GM18951 (cell line): Measurements from ENCODE around the gene DCAF8.
"Not testable (repeated sequence)": the region's sequence is repeated elsewhere in the genome, so short reads cannot be mapped to it uniquely, and the experiment has no call there.

ENCODE experiments used
- POLR2A ChIP-seq: IDR thresholded peaks from 4 replicates; pipeline ENCODE4 v1.6.1; 2011; ENCODE audit warnings: mild to moderate bottlenecking; ENCODE audit not compliant: insufficient read length, insufficient read depth; ENCODE audit errors: extremely low read depth
- in situ Hi-C: fragments of 300-500 bp; cut with MboI; formaldehyde crosslinking; loops from one replicate; pipeline ENCODE4 v1.12.0; 2022; ENCODE audit warnings: low sequenced_read_pairs, mixed read lengths, inconsistent platforms; ENCODE audit not compliant: unreplicated experiment

The DCAF8 gene

DNA sequence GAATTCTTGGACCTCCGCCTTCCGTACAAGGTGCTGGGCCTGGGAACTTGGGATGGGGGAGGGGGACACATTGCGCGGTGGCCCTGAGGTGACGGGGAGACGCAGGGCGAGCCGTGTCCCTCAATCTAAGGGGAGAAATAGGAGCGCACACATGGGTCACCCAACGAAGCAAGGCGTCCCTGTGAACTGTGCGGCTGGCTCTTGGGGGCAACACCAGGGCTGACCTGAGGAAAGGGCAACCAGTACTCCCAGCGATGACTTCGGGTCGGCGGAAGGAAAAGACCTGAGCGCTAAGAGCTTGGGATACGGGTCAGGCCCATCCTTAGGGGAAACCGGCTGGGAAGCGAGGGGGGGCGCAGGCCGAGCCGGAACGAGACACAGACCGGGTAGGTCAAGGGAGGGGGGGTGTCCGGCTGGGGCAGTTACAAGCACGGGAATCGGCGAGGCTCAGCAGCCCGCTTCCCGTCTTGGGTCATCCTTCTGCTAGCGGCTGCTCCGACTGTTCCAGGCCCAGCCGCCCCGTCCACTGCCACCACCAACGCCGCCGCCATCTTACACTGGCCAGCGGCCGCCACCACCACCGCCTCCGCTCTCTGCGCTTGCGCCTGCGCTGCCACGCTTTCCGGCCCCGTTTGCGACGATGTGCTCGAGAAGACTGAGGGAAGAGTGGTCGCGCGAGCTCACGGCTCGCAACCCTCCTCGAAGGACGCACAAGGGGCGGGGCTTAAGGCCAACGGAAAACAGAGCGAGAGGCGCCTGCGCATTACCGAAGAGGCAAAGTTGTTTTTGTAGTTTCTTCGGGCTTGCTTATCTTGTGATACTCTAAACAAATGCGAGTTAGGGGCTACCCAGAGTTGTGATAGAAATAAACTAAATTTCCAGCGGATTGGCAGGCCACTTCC lies at the start of gene DCAF8:
Gene DCAF8, minus strand, starts transcription at position 657 of the 902 bp plus-strand sequence. CDS start 18,541 bp downstream, outside the sequence.
- in situ Hi-C loops = no loop called here
- peak; percentile 92 for TF ChIP-seq POLR2A

DNA sequence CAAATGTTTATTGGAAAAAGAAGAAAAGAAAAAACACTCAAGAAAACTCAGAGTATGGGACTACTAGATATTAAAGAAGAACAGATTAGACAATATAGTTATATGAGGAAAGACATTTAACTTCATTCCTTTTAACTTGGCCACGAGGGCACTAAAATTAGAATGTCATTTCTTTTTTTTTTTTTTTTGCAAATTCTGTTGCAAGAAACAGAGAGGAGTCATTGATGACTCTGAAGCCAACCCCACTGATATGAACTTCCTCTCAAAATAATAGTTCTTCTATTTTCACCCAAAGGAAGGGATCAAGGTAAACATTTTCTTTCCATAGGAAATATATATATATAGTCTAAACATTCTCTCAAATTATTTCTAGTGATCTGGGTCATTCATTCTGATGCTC lies 47.2 kb upstream of the DCAF8 start:
- no peak for TF ChIP-seq POLR2A
- in situ Hi-C loops = no loop called here

DNA sequence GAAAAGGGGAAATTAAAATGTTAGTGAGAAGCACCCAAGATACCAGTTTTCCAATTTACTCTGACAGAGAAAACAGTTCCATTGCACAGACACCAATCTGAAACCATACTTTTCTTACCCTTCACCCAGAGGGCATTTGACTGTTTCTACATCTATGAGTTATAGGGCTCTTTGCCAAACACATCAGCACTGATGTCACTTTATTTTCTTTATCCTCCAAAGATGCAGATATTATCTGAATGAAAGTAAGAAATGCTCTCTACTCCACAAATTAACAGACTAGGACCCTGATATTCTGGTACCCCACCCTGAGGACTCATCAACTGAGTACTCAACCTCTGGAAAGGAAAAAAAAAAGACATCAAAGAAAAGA lies 46.8 kb upstream of the DCAF8 start:
- in situ Hi-C loops = no loop called here
- no peak for TF ChIP-seq POLR2A

DNA sequence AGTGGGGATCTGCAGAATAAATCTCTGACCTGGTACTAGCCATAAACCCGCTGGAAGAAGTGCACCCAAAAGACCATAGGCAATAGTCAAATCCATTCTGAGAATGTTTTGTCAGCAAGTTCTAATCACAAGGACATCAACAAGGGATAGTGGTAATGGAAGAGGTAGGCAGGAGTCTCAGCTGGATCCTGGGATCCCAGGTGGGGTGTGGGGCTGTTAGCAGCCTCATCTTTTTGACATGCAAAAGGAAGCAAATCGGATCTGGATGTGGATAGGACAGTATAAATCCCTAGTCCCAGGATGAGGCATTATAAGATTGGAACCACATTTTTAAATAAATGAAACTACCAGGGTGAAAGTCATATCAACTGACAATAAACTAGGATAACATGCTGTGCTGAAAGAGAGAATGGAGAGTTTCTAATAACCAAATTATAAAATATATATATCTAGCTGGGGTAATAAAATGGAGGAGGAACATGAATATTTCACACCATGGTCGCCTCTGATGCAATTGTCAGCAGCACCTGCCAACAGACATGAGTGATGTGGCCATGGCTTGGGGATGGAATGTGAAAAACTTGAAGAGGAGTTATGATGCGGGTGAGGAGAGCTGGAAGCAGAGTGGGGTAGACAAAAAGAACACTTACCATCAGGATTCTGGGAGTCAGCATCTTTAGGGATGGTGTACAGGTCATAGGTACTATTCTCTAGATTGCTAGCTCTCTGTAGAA lies 46.3 kb upstream of the DCAF8 start:
- no peak for TF ChIP-seq POLR2A
- in situ Hi-C loops = no loop called here

GRCh38 chr1:160307118-160307791 lies 44.9 kb upstream of the DCAF8 start:
- no peak for TF ChIP-seq POLR2A
- in situ Hi-C loops = no loop called here

DNA sequence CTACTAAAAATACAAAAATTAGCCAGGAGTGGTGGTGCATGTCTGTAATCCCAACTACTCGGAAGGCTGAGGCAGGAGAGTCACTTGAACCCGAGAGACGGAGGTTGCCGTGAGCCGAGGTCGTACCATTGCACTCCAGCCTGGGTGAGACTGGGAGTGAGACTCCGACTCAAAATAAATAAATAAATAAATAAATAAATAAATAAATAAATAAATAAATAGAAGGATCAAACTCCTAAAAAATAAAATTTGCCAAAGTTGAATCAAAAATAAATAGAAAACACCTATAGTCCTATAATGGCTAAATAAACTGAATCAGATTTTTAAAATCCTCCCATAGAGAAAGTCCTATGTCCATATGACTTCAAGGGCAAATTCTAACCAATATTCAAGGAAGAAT lies 37.8 kb upstream of the DCAF8 start:
- in situ Hi-C loops = no loop called here

GRCh38 chr1:160296036-160296435 lies 33.7 kb upstream of the DCAF8 start:
- in situ Hi-C loops = no loop called here

More for the DNA sequence above, 37.8 kb upstream of the DCAF8 start:
- TF ChIP-seq POLR2A = no peak

DNA sequence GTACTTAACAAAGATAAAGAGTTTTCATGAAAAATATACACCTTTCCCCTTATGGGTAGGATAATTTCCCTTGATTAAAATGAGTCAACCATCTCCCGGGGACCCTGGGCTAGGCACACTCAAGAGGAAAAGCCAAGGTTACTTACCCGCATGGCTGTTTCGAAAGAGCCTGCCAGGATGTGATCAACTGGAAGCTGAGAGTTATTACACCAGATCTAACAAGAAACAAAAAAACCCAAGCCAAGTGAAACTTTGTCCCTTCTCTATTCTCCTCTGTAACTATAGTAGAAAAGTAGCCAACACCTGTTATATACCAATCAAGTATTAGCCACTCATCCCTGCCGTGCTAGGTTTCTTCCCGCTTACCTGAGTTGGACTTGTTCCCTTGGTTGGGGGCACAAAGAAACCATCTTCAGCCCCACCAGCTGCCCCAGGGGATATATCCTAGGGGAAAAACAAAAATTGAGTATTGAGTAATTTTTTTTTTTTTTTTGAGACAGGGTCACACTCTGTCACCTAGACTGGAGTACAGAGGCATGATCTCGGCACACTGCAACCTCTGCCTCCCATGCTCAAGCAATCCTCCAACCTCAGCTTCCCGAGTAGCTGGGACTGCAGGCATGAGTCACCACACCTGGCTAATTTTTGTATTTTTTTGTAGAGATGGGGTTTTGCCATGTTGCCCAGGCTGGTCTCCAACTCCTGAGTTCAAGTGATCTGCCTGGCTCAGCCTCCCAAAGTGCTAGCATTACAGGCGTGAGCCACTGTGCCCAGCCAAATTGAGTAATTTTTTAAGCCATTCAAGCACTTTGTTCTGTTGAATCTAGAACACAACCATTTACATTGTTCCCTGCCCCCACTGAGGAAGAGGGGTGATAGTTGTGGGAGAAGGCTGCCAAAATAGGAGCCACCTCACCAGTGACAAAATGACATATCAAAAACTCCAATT lies 30.9 kb upstream of the DCAF8 start:
- no peak for TF ChIP-seq POLR2A
- in situ Hi-C loops = no loop called here

More at GRCh38 chr1:160296036-160296435, 33.7 kb upstream of the DCAF8 start:
- no peak for TF ChIP-seq POLR2A

DNA sequence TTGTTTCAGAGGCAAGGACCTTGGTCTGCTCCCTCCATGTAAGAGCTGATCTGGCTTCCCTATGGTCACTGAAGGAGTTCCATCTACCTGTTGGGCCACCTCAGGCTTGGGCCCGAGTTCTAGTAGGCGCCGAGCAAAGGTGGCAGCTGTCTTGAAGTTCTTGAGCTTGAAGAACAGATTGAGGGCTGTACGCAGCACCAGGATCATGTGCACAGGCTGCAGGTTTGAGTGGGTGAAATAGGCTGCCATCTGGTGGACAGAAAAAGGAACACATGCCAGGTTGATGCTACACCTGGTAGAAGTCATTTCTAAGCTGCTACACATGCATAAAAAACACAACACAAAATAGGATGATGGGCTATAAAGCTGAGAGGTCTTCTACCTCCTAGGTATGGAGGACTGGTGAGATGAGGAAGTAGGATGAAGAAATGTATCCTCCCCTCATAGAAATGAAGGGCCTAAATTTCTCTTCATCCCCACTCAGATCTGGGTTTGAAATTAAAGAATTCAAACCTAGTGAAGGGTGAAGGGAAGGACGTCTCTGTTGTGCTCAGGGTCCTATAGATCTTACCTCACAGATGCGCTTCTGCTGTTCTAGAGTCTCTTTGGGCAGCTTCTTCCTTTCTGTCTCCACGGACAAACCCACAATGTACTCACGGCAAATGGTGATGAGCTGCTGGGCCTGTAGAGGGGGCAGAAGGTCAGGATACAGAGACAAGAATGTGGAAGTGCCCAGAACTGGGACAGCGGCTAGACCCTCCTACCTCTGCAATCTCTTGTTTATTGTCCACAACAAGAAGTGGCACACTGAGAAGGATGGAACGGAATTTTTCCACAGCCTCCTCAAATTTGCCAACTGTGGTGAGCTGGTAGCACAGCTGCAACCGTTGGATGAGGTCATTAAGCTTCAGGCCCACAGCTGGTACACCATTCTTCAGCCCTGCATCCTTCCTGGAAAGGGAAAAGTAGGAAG lies 29.2 kb upstream of the DCAF8 start:
- TF ChIP-seq POLR2A = no peak
- in situ Hi-C loops = no loop called here

DNA sequence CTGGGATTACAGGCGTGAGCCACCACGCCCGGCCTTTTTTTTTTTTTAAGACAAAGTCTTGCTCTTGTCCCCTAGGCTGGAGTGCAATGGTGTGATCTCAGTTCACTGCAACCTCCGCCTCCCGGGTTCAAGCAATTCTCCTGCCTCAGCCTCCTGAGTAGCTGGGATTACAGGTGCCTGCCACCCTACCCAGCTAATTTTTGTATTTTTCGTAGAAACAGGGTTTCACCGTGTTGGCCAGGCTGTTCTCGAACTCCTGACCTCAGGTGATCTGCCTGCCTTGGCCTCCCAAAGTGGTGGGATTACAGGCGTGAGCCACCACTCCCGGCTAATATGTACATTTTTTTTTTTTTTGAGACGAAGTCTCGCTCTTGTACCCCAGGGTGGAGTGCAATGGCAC lies 25.4 kb upstream of the DCAF8 start:
- in situ Hi-C loops = not testable (repeated sequence)

DNA sequence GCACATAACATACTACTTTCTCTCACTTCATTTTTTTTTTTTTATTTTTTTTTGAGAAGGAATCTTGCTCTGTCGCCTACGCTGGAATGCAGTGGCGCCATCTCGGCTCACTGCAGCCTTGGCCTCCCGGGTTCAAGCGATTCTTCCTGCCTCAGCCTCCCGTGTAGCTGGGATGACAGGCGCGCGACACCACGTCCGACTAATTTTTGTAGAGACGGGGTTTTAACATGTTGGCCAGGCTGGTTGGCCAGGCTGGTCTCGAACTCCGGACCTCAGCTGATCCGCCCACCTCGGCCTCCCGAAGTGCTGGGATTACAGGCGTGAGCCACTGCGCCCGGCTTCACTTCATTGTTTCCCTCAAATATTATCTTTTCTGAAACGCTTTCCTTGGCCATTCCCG lies 23.2 kb upstream of the DCAF8 start:
- in situ Hi-C loops = no loop called here
- TF ChIP-seq POLR2A = no peak
